MM.1S (cell line): ENCODE results near the gene TBCCD1.

Source experiments
- CTCF ChIP-seq: fragments of 300-600 bp; sonication (generic); IDR thresholded peaks from 2 replicates; pipeline ENCODE4 v1.5.1; 2016; ENCODE audit warnings: antibody characterized with exemption, low read length, mixed read lengths
- EZH2 ChIP-seq: fragments of 300-600 bp; sonication (generic); optimal IDR thresholded peaks from 2 replicates; pipeline ENCODE3; 2017; ENCODE audit warnings: low read depth, mild to moderate bottlenecking, antibody characterized with exemption, low read length, mixed read lengths
- EZH2phosphoT487 ChIP-seq: fragments of 300-600 bp; sonication (generic); IDR thresholded peaks from 2 replicates; pipeline ENCODE4 v1.6.1; 2018; ENCODE audit warnings: antibody characterized with exemption, low read length

GRCh38 chr3:186511245-186511644 lies 55.9 kb downstream of the TBCCD1 start:
- no peak for TF ChIP-seq EZH2
- TF ChIP-seq CTCF = no peak
- no peak for TF ChIP-seq EZH2phosphoT487
